ENCODE data around the gene TMEM72.
A peak's percentile ranks its signal among the peaks of the same experiment; 100 is the strongest.

TMEM72 gene

GRCh38 chr10:44939691-44940401 lies 28.7 kb downstream of the TMEM72 start:
- DNase-seq (ENCODE audit: low spot score): no peak
- no peak for TF ChIP-seq CTCF (IDR thresholded peaks at IDR 0.05)
- H3K4me3 ChIP-seq: no peak overlapping the region
- no peak overlapping the region for H3K27ac ChIP-seq

GRCh38 chr10:44944354-44944753 lies 33.2 kb downstream of the TMEM72 start:
- DNase-seq (ENCODE audit: low spot score): no peak
- Histone ChIP-seq H3K4me3 (no peak overlapping the region), H3K27ac (no peak overlapping the region)
- no peak for TF ChIP-seq CTCF (IDR thresholded peaks at IDR 0.05)

- H3K27ac ChIP-seq: no peak overlapping the region
- H3K4me3 ChIP-seq: no peak overlapping the region
- TF ChIP-seq CTCF (IDR thresholded peaks at IDR 0.05): no peak
- DNase-seq (ENCODE audit: low spot score): no peak
Measured at GRCh38 chr10:44946205-44946604, 35.1 kb downstream of the TMEM72 start.

- peak; percentile 28 for DNase-seq (ENCODE audit: low spot score)
- H3K4me3 ChIP-seq: no peak overlapping the region
- H3K27ac ChIP-seq: no peak overlapping the region
- no peak for TF ChIP-seq CTCF (IDR thresholded peaks at IDR 0.05)
Measured at GRCh38 chr10:44947371-44948152, 36.4 kb downstream of the TMEM72 start.

GRCh38 chr10:44948642-44949041 lies 37.5 kb downstream of the TMEM72 start:
- no peak overlapping the region for H3K4me3 ChIP-seq
- DNase-seq (ENCODE audit: low spot score): no peak
- peak overlapping the region in 1 of 2 donors; percentile 36 for H3K27ac ChIP-seq
- no peak for TF ChIP-seq CTCF (IDR thresholded peaks at IDR 0.05)

GRCh38 chr10:44949127-44949802 lies 38.1 kb downstream of the TMEM72 start:
- peak; percentile 45 for DNase-seq (ENCODE audit: low spot score)
- no peak overlapping the region for H3K4me3 ChIP-seq
- TF ChIP-seq CTCF (IDR thresholded peaks at IDR 0.05): no peak
- peak overlapping the region in 1 of 2 donors; percentile 57 for H3K27ac ChIP-seq

Measured in coronary artery (tissue), 2 donors.